ENCODE data around the gene ATP11A.
"Not testable (repeated sequence)": the region's sequence is repeated elsewhere in the genome, so short reads cannot be mapped to it uniquely, and the experiment has no call there.

The ATP11A gene

GRCh38 chr13:112671359-112671758, 18.5 kb upstream of the ATP11A start:
- no peak for DNase-seq

DNA sequence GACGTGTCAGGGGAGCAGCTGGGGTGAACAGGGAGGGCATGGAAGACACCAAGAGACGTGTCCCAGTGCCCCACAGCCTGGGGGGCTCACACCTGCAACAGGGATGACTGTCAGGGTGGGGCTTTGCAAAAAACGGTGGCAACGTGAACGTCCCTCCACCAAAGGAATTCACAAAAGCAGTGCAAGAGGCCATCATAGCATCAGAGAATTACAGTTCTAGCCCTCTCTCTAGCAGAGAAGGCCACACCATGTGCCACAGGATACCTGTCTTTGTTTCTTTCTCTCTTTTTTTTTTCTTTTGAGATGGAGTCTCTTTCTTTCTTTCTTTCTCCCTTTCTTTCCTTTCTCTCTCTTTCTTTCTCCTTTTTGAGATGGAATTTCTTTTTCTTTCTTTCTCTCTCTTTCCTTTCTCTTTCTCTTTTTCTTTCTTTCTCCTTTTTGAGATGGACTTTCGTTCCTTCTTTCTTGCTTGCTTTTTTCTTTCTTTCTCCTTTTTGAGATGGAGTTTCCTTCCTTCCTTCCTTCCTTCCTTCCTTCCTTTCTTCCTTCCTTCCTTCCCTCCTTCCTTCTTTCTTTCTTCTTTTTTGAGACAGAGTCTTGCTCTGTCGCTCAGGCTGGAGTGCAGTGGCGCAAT, 17.1 kb upstream of the ATP11A start:
- no peak for DNase-seq

DNA sequence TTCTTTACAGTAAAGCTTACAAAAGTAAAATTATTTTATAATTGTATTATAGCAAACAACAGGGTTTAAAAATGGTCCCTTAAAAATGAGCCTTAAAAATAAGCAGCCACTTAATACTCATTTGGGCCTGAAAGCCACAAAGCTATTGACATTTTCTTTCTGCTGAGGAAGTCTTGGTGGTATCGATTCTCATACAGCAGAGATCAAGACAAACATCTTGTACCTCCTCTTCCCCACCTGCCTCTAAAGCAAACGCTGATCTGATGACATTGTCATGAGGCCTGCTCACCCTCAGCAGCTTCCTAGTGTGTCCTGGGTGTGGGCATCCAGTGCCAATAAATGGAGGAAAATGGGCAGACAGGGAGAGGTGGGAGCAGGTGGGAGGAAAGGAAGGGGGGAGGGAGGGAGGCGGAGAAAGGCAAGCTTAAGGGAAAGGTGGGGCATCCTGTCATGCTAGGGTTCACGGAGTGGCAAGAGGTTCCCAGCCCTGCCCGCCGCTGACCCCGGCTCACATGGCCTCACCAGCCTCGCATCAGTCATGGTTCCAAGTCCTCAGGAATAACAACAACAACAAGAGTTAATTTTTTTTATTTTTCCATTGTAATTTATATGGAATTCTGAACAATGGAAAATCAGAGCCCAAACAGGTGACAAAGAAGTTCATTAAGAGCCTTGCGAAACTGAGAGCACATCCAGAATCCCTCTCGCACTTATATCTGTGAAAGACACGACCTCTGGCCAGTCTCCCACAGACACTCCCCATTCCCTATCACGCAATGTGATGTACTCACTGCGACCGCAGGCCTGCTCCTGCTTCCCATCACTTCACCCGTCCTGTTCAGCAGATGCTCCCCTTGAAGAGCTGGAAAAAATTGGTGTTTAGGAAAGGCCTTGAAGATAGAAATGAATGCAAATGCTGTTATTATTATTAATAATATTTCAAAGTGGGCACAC, 15.1 kb upstream of the ATP11A start:
- no peak for DNase-seq

DNA sequence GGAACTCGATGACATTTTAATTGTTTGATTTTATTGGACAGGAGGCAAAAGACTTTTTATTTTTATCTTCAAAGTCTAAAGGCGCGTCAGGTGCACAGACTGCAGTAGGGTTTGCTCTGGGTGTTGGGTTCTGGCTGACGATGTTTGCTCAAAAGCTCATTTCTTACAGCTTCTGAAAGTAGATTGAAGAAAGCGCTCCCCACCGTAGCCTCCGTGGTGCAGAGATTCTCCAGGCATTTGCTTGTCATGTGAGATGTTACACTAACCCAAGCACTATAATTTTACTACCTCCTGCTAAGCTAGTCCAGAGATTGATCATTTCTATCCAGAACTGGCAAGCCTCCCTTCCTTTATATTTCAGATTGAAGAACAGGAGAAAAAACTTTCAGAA, 14.5 kb upstream of the ATP11A start:
- no peak for DNase-seq

- DNase-seq, result not testable (repeated sequence)
Observed at GRCh38 chr13:112677421-112677962, 12.3 kb upstream of the ATP11A start.

GRCh38 chr13:112679381-112679780, 10.5 kb upstream of the ATP11A start:
- DNase-seq, result no peak

DNA sequence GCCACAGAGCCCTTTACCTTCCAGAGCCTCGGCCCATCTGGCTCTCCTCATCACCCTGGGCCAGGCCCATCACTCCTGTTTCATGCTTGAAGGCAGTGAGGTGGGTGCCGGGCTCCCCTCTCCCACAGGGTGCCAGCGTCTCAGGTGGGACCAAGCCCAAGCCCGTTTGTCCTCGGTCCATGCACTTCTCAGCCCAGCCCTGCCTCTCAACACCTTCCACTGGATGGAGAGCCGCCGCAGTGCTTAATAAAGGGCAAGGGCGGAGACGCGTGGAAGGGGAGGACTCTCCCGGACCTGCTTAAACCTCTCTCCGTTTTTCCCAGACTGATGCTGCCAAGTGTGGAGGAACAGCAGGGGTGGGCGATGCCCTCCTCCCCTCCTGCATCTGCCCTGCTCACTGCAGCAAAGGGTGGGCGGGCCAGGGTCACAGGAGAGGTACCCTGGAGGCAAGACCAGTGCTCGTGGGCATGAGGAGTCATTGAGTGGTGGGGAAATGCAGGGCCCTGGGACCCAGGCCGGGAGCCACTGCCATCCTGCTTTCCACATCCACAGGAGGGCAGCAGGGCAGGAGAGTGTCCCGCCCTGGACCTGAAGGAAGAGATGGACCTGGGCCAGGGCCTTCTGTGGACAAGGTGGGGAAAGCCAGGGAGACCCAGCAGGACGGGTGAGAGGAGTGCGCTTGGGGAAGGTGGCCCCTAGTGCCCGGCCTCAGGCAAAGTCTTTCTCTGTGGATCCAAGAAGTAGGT, 9.7 kb upstream of the ATP11A start:
- no peak for DNase-seq

GRCh38 chr13:112680741-112681360, 9.0 kb upstream of the ATP11A start:
- no peak for DNase-seq

GRCh38 chr13:112683581-112683980, 6.3 kb upstream of the ATP11A start:
- no peak for DNase-seq

DNA sequence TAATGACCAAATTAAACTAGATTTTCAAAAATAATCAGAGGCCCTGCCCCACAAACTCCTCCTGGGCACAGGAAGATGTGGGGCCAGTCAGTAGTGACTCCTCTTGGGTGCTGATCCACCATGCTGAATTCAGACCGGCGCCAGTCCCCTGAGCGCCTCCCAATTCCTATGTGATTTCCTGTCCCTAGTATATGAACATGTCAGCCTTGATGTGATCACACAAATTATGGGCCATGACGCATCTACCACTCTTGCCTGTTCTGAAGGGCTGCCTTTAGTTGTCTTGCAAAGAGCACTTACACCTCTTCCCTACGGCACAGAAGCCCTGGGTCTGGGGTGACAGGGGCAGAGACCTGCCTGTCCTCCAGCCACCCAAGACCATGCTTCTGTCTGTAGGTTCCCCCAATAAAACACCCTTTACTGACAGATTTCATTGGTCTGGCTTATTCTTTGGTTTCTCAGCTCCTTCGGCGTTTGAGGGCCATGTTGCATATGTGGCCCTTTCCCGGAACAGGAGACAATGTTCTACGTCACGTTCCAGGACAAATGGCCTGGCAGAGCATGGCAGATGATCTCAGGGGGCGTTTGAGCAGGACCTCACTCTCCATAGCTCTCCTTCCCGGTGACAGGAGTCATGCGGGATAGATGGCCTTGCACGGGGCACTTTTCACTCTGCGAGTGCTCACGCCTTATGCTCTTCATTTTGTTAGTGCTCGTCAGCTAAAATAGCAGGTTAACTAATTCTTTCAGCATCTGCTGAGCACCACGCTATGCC, 5.6 kb upstream of the ATP11A start:
- no peak for DNase-seq

- DNase-seq, result not testable (repeated sequence)
Observed at GRCh38 chr13:112685189-112685805, 4.5 kb upstream of the ATP11A start.

DNA sequence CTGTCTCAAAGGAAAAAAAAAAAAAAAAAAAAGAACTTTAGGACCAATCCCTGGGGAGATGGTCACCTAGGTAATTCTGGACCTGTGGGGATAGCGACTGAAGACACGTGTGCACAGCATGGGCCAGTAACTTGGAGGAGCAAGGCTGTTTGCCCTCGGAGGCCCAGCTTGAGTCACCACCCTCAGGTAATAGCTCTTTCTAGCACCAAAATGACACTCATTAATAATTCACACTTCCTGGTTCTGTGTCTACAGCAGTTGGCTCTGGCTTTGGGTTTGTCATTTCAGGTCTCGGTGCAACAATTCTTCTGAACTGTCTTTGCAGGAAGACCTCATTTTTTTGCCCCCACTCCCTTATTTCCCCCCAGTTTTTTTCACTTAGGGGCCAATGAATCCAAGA, 3.9 kb upstream of the ATP11A start:
- DNase-seq, result no peak

DNA sequence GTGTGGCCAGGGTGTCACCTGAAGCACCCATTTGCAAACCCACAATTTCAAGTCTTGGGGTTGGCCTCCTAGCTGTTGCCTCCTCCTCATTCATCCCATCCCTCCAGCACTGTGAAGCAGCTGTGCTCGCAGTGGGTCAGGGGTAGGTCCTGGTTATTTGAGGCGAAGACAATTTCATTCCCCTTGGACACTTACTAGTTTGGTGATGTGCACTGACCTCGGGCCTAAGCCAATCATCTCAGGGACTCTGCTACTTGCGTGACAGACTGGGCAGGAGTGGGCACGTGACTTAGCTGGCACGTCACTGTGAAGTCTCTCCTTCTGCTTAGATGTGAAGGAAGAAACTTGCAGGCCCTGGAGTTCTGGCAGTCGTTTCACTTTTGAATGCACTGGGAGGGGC, 3.5 kb upstream of the ATP11A start:
- no peak for DNase-seq

GRCh38 chr13:112686987-112687386, 2.9 kb upstream of the ATP11A start:
- DNase-seq, result no peak

- no peak for DNase-seq
Observed at GRCh38 chr13:112687836-112688559, 1.8 kb upstream of the ATP11A start.

GRCh38 chr13:112688560-112689302, 1.1 kb upstream of the ATP11A start:
- DNase-seq, result no peak

- DNase-seq, result no peak
Observed at GRCh38 chr13:112690283-112690929, 568 bp downstream of the ATP11A start.

DNA sequence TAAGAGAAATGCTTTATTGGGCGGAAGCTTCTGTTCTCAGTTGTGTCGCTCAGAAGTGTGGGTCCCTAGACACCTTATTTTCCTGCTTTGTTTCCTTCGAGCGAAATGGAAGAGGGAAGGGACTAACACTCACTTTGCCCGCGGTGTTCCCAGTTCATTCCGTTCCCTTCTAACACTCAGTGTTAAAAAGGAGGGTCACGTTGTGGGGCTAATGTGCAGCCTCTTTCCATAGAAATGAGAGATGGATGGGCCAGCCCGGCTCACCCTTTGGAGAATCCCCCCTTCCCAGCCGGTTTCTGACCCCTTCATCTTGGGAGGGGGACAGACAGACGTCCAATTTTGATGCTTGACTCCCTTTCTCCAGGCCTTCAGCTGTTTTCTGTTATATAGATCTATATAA, 2.3 kb downstream of the ATP11A start:
- DNase-seq, result no peak

- DNase-seq, result no peak
Observed at GRCh38 chr13:112692586-112692985, 2.7 kb downstream of the ATP11A start.

Data from NCI-H1694 (cell line).